ENCODE data around the gene ZCCHC17. TPM values are rescaled to one million over a fixed set of nuclear protein-coding genes. Genes with fewer than 3 reads are reported as not detected.

Gene ZCCHC17
- total RNA-seq, 1 experiment from 2014 or later: 24.1 TPM

- CTCF ChIA-PET: interaction anchor here (0.5 kb wide), 1 partner anchor 161 kb away, joined by 3 read pairs; no protein-coding TSS in a partner anchor
- no TSS peak for BruUV-seq (replicated peaks)
- H3K4me3 ChIP-seq (ENCODE audit: low read depth, low read length): no peak overlapping the region
- H3K27ac Mint-ChIP-seq (ENCODE audit: unreplicated experiment): no peak overlapping the region
- peaks cover 8% of the 10 kb centered on the region for H3K36me3 Mint-ChIP-seq (ENCODE audit: insufficient read depth, unreplicated experiment)
- no peaks in the 10 kb centered on the region for H3K36me3 ChIP-seq (ENCODE audit: control insufficient read depth, insufficient read depth, low read length)
- H3K27me3 Mint-ChIP-seq (ENCODE audit: insufficient read depth, unreplicated experiment): no peaks in the 10 kb centered on the region
- no peak for TF ChIP-seq CTCF (IDR thresholded peaks at IDR 0.05; ENCODE audit: insufficient read depth in 1 of 2, low read depth in 1 of 2, low read length in 1 of 2, severe bottlenecking in 1 of 2, unreplicated experiment in 1 of 2)
- no peaks in the 10 kb centered on the region for H3K9me3 Mint-ChIP-seq (ENCODE audit: unreplicated experiment)
- no peaks in the 10 kb centered on the region for H3K4me1 Mint-ChIP-seq (ENCODE audit: low read depth, unreplicated experiment)
- POLR2A ChIA-PET: no interaction called here
- DNase-seq: no peak
- no peaks in the 10 kb centered on the region for H3K9me3 ChIP-seq
- H3K4me3 Mint-ChIP-seq (ENCODE audit: unreplicated experiment): no peak overlapping the region
- intact Hi-C loops (cut with micrococcal nuclease; ENCODE audit: unreplicated experiment): no loop called here
- no peaks in the 10 kb centered on the region for H3K27me3 ChIP-seq (replicated peaks; ENCODE audit: control insufficient read depth, insufficient read depth, low read length)
- no peaks in the 10 kb centered on the region for H3K4me1 ChIP-seq
Observed at GRCh38 chr1:31346785-31347184, 50.0 kb downstream of the ZCCHC17 start.

- DNase-seq: no peak
- H3K27me3 ChIP-seq (replicated peaks; ENCODE audit: control insufficient read depth, insufficient read depth, low read length): no peaks in the 10 kb centered on the region
- no peaks in the 10 kb centered on the region for H3K36me3 ChIP-seq (ENCODE audit: control insufficient read depth, insufficient read depth, low read length)
- Mint-ChIP-seq H3K9me3 (ENCODE audit: unreplicated experiment) (no peaks in the 10 kb centered on the region), H3K27ac (ENCODE audit: unreplicated experiment) (no peak overlapping the region), H3K4me3 (ENCODE audit: unreplicated experiment) (no peak overlapping the region), H3K36me3 (ENCODE audit: insufficient read depth, unreplicated experiment) (peaks cover 17% of the 10 kb centered on the region), H3K27me3 (ENCODE audit: insufficient read depth, unreplicated experiment) (no peaks in the 10 kb centered on the region), H3K4me1 (ENCODE audit: low read depth, unreplicated experiment) (no peaks in the 10 kb centered on the region)
- no peak for TF ChIP-seq CTCF (IDR thresholded peaks at IDR 0.05; ENCODE audit: insufficient read depth in 1 of 2, low read depth in 1 of 2, low read length in 1 of 2, severe bottlenecking in 1 of 2, unreplicated experiment in 1 of 2)
- POLR2A ChIA-PET: no interaction called here
- no TSS peak for BruUV-seq (replicated peaks)
- CTCF ChIA-PET: no interaction called here
- no peaks in the 10 kb centered on the region for H3K4me1 ChIP-seq
- intact Hi-C loops (cut with micrococcal nuclease; ENCODE audit: unreplicated experiment): no loop called here
- H3K9me3 ChIP-seq: no peaks in the 10 kb centered on the region
- H3K4me3 ChIP-seq (ENCODE audit: low read depth, low read length): no peak overlapping the region
Observed at GRCh38 chr1:31348449-31348848, 51.6 kb downstream of the ZCCHC17 start.

- Mint-ChIP-seq H3K27ac (ENCODE audit: unreplicated experiment) (no peak overlapping the region), H3K36me3 (ENCODE audit: insufficient read depth, unreplicated experiment) (peaks cover 19% of the 10 kb centered on the region), H3K9me3 (ENCODE audit: unreplicated experiment) (no peaks in the 10 kb centered on the region), H3K27me3 (ENCODE audit: insufficient read depth, unreplicated experiment) (no peaks in the 10 kb centered on the region), H3K4me3 (ENCODE audit: unreplicated experiment) (no peak overlapping the region), H3K4me1 (ENCODE audit: low read depth, unreplicated experiment) (no peaks in the 10 kb centered on the region)
- intact Hi-C loops (cut with micrococcal nuclease; ENCODE audit: unreplicated experiment): no loop called here
- no peak overlapping the region for H3K4me3 ChIP-seq (ENCODE audit: low read depth, low read length)
- no TSS peak for BruUV-seq (replicated peaks)
- H3K27me3 ChIP-seq (replicated peaks; ENCODE audit: control insufficient read depth, insufficient read depth, low read length): no peaks in the 10 kb centered on the region
- no peak for TF ChIP-seq CTCF (IDR thresholded peaks at IDR 0.05; ENCODE audit: insufficient read depth in 1 of 2, low read depth in 1 of 2, low read length in 1 of 2, severe bottlenecking in 1 of 2, unreplicated experiment in 1 of 2)
- DNase-seq: no peak
- no peaks in the 10 kb centered on the region for H3K9me3 ChIP-seq
- no peaks in the 10 kb centered on the region for H3K4me1 ChIP-seq
- no peaks in the 10 kb centered on the region for H3K36me3 ChIP-seq (ENCODE audit: control insufficient read depth, insufficient read depth, low read length)
- POLR2A ChIA-PET: no interaction called here
- CTCF ChIA-PET: no interaction called here
Observed at GRCh38 chr1:31354283-31354682, 57.5 kb downstream of the ZCCHC17 start.

Data from Caco-2 (cell line).